Measurements from ENCODE around the gene PRKN.

DNA sequence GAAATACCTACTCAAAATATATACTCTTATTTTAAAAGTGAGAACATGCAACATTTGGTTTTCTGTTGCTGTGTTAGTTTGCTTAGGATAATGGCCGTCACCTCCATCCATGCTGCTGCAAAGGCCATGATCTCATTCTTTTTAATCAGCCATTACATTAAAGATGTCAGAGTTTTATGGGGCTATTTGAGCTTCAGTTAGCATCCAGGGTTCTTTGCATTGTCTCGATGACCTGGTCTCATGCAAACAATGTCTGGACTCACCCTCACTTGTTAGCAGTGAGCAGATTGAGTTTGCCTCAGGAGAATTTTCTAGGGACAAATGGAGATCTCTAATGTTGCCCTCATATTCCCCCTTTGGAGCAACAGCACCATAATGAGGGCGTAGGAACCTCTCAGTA is 995.0 kb downstream of the PRKN start:
- no peak for TF ChIP-seq POLR2AphosphoS5 (IDR thresholded peaks at IDR 0.05)
- TF ChIP-seq, protein P1, sequence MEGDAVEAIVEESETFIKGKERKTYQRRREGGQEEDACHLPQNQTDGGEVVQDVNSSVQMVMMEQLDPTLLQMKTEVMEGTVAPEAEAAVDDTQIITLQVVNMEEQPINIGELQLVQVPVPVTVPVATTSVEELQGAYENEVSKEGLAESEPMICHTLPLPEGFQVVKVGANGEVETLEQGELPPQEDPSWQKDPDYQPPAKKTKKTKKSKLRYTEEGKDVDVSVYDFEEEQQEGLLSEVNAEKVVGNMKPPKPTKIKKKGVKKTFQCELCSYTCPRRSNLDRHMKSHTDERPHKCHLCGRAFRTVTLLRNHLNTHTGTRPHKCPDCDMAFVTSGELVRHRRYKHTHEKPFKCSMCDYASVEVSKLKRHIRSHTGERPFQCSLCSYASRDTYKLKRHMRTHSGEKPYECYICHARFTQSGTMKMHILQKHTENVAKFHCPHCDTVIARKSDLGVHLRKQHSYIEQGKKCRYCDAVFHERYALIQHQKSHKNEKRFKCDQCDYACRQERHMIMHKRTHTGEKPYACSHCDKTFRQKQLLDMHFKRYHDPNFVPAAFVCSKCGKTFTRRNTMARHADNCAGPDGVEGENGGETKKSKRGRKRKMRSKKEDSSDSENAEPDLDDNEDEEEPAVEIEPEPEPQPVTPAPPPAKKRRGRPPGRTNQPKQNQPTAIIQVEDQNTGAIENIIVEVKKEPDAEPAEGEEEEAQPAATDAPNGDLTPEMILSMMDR (IDR thresholded peaks at IDR 0.05): no peak
